T-helper 2 cell (primary cell): ENCODE measurements around the gene NF2.

Experiments used
- DNase-seq, 5 experiments: peaks; one replicate each; pipeline versions ENCODE4 v3.0.0 to v3.0.0-alpha.2; 2012 to 2022

Gene NF2

DNA sequence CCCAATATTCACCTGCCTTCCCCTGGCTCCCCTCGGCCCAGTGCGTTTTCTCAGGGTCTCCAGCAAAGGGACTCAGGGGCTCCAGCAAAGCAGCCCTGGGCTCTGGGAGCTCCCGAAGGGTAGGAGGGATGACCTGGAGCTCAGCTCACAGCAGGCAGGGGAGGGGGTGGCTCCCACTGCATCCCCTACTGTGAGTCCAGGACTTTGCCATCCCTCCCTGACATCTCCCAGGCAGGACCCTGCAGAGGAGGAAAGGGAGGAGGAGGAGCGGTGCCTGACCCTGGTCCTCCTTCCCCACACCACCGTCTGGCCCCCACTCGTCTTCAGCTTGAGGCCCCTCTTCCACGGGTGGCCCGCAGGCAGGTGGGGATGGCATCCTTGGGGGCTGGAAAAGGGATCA lies 121.4 kb downstream of the NF2 start:
- DNase-seq = no peak

DNA sequence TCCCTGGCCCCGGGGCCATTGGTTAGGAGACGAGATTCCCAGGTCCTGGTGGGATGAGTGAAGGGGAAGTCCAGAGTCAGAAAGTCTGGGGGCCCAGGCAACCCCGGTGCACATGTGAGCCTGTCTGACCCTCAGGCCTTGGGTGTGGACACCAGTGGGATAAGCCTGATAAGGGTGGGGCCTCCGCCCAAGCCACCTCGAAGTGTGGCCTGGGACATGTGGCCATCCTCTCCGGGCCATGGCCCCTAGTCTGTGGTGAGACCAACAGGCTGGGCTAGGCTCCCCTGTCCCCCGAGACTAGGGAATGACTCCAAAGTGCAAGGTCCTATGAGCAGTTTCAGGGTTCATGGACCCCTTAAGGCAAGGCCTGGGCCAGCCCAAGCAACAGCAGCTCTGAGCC lies 122.7 kb downstream of the NF2 start:
- no peak for DNase-seq

DNA sequence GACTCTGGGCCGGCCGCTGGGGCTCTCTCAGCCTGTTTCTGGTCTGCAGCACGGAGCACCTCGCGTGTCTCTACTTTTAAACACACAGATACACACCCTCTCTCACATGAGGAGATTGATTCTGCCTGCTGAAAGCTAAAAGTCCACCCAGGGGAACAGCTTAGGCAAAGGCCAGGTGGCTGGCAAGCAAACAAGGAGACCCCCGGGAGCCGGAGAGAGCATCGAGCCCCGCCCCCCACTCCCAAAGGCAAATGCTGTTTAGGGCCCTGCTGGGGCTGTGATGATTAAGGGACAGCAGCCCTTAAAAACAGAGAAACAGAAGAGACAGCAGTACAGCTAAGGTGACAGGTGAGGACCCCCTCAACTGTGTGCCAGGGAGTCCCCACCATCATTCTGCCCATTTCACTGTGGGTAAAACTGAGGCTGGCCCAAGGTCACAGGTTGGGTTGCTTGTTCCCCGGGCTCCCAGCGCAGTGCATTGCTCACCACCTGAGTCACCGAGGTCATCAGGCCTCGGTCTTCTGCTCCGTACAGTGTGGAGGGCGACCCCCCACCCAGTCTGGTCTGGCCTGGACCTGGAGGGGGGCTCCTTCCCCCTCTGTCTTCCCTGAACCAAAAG lies 123.2 kb downstream of the NF2 start:
- no peak for DNase-seq

- no peak for DNase-seq
These were observed 123.7 kb downstream of the NF2 start for GRCh38 chr22:29727131-29727523.

- DNase-seq = no peak
These were observed 125.7 kb downstream of the NF2 start for GRCh38 chr22:29729161-29729560.

DNA sequence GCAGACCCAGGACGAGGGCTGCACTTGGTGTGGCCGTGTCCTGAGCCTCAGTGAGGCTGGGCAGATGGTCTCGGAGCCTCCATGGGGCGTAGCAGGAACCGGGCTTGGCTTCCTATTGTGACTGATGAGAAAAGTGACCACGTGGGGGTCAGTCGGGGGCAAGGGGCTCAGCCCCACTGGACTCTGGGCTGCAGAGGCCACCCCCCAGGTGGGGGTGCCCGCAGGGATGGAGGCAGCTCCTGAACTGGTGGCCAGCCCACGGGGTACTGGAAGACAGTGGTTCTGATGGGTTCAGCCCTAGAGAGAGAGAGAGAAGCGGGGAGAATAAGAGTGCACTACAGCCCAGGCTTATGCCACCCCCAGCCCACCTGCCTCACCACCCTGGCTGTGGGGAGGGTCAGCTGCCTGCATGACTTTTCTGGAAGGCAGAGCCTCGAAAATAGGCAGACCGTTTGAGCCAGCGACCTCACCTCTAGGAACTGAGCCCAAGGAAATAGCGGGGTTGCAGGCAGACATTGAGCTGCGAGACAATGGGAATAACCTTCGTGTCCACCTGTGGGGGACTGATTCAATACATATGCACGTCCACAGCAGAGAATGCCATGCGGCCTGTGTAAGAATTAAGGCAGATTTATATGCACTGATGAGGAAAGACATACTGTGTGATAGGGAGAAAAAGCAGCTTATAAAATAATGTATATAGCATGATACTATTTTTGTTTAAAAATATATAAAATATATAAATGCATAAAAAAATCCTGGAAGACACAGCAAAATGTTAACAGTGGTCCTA lies 127.8 kb downstream of the NF2 start:
- DNase-seq = no peak

- DNase-seq = no peak
These were observed 129.4 kb downstream of the NF2 start for GRCh38 chr22:29732883-29733282.

DNA sequence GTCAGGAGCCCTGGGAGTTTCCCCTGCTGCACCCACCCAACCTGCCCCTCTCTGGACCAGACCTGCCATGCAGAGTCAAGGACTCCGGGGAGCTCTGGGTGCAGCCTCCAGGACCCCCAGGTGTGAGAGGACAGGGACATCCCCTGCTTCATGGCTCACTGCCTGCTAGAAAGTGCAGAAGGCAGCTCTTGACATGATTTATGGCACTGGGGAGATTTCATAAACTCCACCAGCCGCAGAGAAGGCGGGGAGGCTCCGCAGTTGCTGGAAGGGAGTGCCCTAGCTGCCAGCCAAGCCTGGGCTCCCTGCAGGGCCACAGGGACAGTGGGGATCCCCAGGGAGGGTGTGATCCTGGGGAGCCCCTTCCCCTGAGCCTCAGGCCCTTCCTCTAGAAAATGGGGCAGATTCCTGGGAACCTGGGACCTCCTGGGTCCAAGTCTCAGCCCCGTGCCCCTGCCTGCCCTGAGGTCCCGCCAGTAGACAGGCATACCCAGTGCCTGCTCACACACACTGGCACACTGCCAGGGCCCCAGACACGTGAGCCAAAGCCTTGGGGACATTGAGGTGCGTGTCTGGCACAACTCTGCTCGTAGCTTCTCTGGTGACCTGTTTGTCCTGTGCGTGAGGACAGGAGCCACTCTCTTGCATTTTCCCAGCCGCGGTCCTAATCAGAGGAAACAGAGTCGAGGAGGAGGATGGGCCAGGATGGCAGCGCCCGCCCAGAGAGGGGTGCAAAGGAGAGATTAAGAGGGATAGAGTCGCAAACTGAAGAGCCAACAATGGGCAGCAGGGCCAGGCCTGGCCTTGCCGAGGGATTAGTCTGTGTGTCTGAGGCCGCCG lies 130.1 kb downstream of the NF2 start:
- DNase-seq = no peak

DNA sequence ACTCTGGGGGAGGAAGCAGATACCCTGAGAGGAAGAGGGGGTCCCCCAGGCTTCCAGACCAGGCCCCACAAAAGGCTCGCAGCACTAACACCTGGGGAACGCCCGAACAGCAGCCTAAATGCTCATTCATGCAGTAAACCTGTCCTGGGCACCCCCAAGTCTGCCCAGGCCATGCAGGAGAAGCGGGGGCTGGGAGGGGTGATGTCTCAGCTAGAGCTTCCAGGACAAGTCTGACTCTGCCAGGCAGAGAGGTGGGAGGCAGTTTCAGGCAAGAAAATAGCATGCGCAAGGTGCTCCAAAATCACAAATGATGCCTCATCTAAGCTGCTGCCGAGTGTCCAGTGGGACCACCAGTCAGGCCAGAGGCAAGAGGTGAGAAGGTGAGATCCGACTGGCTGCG lies 131.0 kb downstream of the NF2 start:
- no peak for DNase-seq

DNA sequence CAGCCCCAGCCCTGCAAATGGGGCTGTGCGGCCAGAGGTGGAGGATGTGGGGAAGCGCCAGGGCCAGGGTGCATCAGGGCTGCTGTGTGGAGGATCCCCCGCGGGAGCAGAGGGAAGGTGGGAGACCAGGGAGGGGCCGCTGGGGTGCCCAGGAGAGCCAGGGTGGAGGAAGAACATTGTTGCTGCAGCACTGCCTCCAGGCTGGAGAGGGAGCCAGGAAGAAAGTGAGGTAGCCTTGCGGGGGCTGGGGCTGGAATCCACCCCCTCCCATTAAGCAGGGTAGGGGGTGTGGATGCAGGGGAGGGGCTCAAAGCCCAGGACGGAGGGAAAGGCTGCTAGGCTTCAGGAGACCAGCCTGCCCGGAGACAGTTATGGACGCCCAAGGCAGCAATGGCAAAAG lies 131.4 kb downstream of the NF2 start:
- no peak for DNase-seq

GRCh38 chr22:29735416-29735815 lies 132.0 kb downstream of the NF2 start:
- DNase-seq = no peak

DNA sequence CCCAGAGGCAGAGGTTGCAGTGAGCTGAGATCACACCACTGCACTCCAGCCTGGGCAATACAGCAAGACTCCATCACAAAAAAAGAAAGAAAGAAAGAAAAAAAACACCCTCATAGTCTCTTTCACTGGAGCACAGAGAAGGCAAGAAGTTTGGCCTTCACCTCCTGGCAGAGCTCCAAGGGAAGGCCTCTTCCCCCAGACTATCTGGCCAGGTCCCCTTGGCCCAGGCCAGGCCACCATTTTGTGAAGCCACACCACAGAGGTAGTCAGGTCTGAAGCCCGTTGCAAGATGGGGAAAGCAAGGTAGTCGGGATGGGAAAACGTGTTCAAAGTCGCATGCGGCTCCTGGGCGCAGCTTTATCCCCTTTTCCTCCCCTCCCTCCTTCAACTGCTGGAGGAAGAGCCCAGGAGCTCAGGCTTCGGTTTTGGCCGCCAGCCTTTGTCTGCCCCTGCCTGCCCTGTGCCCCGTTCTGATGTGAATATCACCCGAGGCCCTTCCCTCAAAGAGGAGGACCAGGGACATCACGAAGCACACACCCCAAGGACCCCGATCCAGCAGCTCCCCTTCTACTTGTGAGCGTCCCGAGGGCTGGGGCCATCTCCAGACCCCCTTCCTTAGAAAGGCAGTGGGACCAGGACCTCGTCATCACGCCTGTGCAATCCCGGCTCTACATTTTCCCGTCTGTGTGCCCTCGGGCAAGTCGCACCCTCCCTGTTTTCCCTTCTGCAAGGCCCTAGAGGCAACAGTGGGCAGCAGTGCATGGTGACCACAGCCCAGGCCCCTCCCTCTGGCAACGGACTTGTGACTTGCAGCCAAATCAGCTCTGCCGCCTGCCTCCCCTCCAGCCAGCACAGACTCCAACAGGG lies 134.1 kb downstream of the NF2 start:
- DNase-seq = no peak

- DNase-seq = no peak
These were observed 134.8 kb downstream of the NF2 start for GRCh38 chr22:29738118-29738815.

DNA sequence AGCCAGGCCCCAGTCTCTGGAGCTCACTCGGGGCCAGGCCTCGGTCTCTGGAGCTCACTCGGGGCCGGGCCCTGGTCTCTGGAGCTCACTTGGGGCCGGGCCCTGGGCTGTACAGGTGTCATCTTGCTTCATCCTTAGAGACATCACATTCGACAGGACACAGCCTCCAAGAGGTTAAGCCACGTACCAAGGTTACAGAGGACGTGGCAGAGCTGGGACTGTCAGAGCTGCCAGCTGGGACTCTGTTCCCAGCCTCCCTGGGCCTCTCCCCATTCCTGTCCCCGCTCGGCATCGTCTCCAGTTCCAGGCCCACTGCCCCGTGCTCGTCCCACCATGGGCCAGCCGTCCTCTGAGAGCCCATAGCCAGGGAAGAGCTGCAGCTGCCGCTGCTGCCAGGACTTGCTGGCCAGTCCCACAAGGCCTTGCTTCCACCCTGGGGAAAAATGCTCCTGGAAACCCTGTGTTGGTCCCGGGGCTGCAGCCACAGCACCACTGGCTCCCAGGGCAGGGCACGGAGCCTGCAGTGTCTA lies 136.0 kb downstream of the NF2 start:
- no peak for DNase-seq

GRCh38 chr22:29740216-29740615 lies 136.8 kb downstream of the NF2 start:
- no peak for DNase-seq

DNA sequence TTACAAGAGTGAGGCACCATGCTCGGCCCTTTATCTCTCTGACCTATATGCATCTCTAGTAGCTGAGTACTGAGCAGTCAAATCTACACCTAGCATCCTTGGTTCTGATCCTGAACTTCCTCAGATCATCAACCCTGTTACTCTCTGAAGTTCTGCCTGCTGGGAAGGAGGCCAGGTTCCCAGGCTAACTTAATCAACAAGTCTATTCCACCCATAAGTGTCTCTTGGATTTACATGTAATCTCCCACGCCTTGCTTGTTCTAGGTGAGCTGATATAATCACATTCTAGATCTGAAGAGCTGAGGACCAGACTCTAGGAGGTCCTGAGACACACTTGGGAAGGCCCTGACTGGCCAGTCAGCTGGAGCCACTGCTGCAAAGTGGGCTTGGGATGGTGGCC lies 138.5 kb downstream of the NF2 start:
- DNase-seq = no peak

GRCh38 chr22:29742326-29742725 lies 138.9 kb downstream of the NF2 start:
- DNase-seq = no peak

GRCh38 chr22:29744902-29745301 lies 141.5 kb downstream of the NF2 start:
- no peak for DNase-seq

GRCh38 chr22:29747832-29748231 lies 144.4 kb downstream of the NF2 start:
- DNase-seq = no peak
